Gastrocnemius medialis (tissue), 4 donors: Measurements from ENCODE around the gene PIPOX. TPM values are rescaled to one million over a fixed set of nuclear protein-coding genes. Genes with fewer than 3 reads are reported as not detected.

Experiments used
- ATAC-seq, 2 donors: fragments of 150-250 bp; one replicate each; pipeline ENCODE4 v1.9.1; 2016
- DNase-seq, 2 donors: peaks; one replicate each; pipeline ENCODE4 v3.0.0-alpha.2; 2019
- H3K27ac ChIP-seq, 4 donors: fragments of 200-600 bp; sonication (generic); 1 replicate in 1 of 4; 2 replicates in 3 of 4; pipeline ENCODE4 v1.5.1; 2016 to 2018; ENCODE audit warnings: mild to moderate bottlenecking in 2 of 4, moderate library complexity in 1 of 4
- H3K27me3 ChIP-seq, 3 donors: fragments of 200-600 bp; sonication (generic) in 2 of 3; 1 replicate in 1 of 3; 2 replicates in 2 of 3; pipeline versions ENCODE4 v1.5.1 to v1.6.0; 2016 to 2019; ENCODE audit warnings: mild to moderate bottlenecking in 1 of 3, moderate library complexity in 1 of 3
- H3K36me3 ChIP-seq, 2 donors: fragments of 200-600 bp; sonication (generic) in 1 of 2; one replicate each; pipeline ENCODE4 v1.5.1; 2017 to 2018
- H3K4me1 ChIP-seq, 2 donors: fragments of 200-600 bp; sonication (generic) in 1 of 2; one replicate each; pipeline ENCODE4 v1.5.1; 2016 to 2017; ENCODE audit warnings: mild to moderate bottlenecking in 2 of 2
- H3K4me3 ChIP-seq, 4 donors: fragments of 200-600 bp; sonication (generic) in 3 of 4; 1 replicate in 1 of 4; 2 replicates in 3 of 4; pipeline ENCODE4 v1.5.1; 2016 to 2019; ENCODE audit warnings: mild to moderate bottlenecking in 2 of 4
- H3K9me3 ChIP-seq, 3 donors: fragments of 200-600 bp; sonication (generic) in 2 of 3; 1 replicate in 1 of 3; 2 replicates in 2 of 3; pipeline ENCODE4 v1.5.1; 2016 to 2019
- CTCF ChIP-seq, 5 experiments: fragments of 450-650 bp in 3 of 5; fragments of 200-600 bp in 2 of 5; sonication (generic) in 2 of 5; IDR thresholded peaks in 4 of 5; conservative IDR thresholded peaks in 1 of 5; 1 replicate in 4 of 5; 2 replicates in 1 of 5; pipeline ENCODE4 v1.5.1; 2016 to 2019; ENCODE audit warnings: antibody characterized with exemption in 5 of 5, mild to moderate bottlenecking in 3 of 5, moderate library complexity in 3 of 5
- POLR2A ChIP-seq, 2 donors: fragments of 450-650 bp; IDR thresholded peaks; one replicate each; pipeline ENCODE4 v1.6.1; 2017; ENCODE audit warnings: antibody characterized with exemption in 2 of 2, mild to moderate bottlenecking in 2 of 2, moderate library complexity in 2 of 2
- in situ Hi-C, 4 donors: fragments of 200-750 bp; cut with MboI; loops; one replicate each; pipeline versions ENCODE4 v1.15.0 to v1.8.0; 2017; ENCODE audit warnings: low sequenced_read_pairs in 4 of 4
- intact Hi-C: fragments of 100-400 bp; cut with DNase I; formaldehyde crosslinking; loops from one replicate; pipeline ENCODE4 v1.15.1; 2023; ENCODE audit warnings: low total_unique reads
- total RNA-seq, 4 donors: library from RNA; depleted of rRNA; stranded (reverse); fragments of >200 nt; gene quantifications; one replicate each; pipeline versions ENCODE4 v1.1.0 to v1.2.3, GENCODE V29; 2016

The PIPOX gene
- total RNA-seq, 4 donors from 2014 or later = 0.42 to 2.4 (median 1.1) TPM

- Histone ChIP-seq H3K36me3 (no peaks in the 10 kb centered on the region), H3K4me1 (peaks cover 0 to 11% of the 10 kb centered on the region in 2 donors), H3K4me3 (no peak overlapping the region), H3K27me3 (no peaks in the 10 kb centered on the region), H3K27ac (no peak overlapping the region), H3K9me3 (no peaks in the 10 kb centered on the region)
- no peak for ATAC-seq
- in situ Hi-C loops (no loop called here), intact Hi-C loops (no loop called here)
- DNase-seq = no peak
- TF ChIP-seq CTCF (IDR thresholded peaks at IDR 0.05 in 4 of 5, conservative IDR thresholded peaks at IDR 0.05 in 1 of 5) (no peak), POLR2A (IDR thresholded peaks at IDR 0.05) (no peak)
Observed at GRCh38 chr17:29063992-29064391, 21.1 kb downstream of the PIPOX start.

- no peak for DNase-seq
Observed at GRCh38 chr17:29066047-29066446, 23.1 kb downstream of the PIPOX start.

GRCh38 chr17:29066606-29067005 is 23.7 kb downstream of the PIPOX start:
- no peak for DNase-seq
- no peaks in the 10 kb centered on the region for H3K9me3 ChIP-seq
- H3K36me3 ChIP-seq = no peaks in the 10 kb centered on the region
- no peak for ATAC-seq
- in situ Hi-C loops = no loop called here
- H3K4me3 ChIP-seq = no peak overlapping the region
- intact Hi-C loops = no loop called here
- TF ChIP-seq POLR2A (IDR thresholded peaks at IDR 0.05) = no peak
- no peak for TF ChIP-seq CTCF (IDR thresholded peaks at IDR 0.05 in 4 of 5, conservative IDR thresholded peaks at IDR 0.05 in 1 of 5)
- no peaks in the 10 kb centered on the region for H3K27me3 ChIP-seq
- H3K4me1 ChIP-seq = peaks cover 0 to 4% of the 10 kb centered on the region in 2 donors
- H3K27ac ChIP-seq = no peak overlapping the region

More at GRCh38 chr17:29066047-29066446, 23.1 kb downstream of the PIPOX start:
- H3K36me3 ChIP-seq = no peaks in the 10 kb centered on the region
- H3K27me3 ChIP-seq = no peaks in the 10 kb centered on the region
- in situ Hi-C loops (no loop called here), intact Hi-C loops (no loop called here)
- TF ChIP-seq POLR2A (IDR thresholded peaks at IDR 0.05) (no peak), CTCF (IDR thresholded peaks at IDR 0.05 in 4 of 5, conservative IDR thresholded peaks at IDR 0.05 in 1 of 5) (no peak)
- no peak for ATAC-seq
- H3K4me1 ChIP-seq = peaks cover 0 to 8% of the 10 kb centered on the region in 2 donors
- H3K9me3 ChIP-seq = no peaks in the 10 kb centered on the region
- no peak overlapping the region for H3K27ac ChIP-seq
- H3K4me3 ChIP-seq = no peak overlapping the region

- DNase-seq (peak in 1 of 2 donors; percentile 34), ATAC-seq (peak in 1 of 2 donors; percentile 31)
- Histone ChIP-seq H3K27me3 (no peaks in the 10 kb centered on the region), H3K4me3 (no peak overlapping the region), H3K27ac (no peak overlapping the region), H3K9me3 (no peaks in the 10 kb centered on the region), H3K36me3 (peaks cover 0 to 8% of the 10 kb centered on the region in 2 donors), H3K4me1 (peaks cover 0 to 4% of the 10 kb centered on the region in 2 donors)
- TF ChIP-seq POLR2A (IDR thresholded peaks at IDR 0.05) (no peak), CTCF (IDR thresholded peaks at IDR 0.05 in 4 of 5, conservative IDR thresholded peaks at IDR 0.05 in 1 of 5) (no peak)
- intact Hi-C loops = no loop called here
- in situ Hi-C loops = no loop called here
Observed at GRCh38 chr17:29068818-29069217, 25.9 kb downstream of the PIPOX start.

- in situ Hi-C loops (no loop called here), intact Hi-C loops (no loop called here)
- Histone ChIP-seq H3K4me1 (peaks cover 0 to 4% of the 10 kb centered on the region in 2 donors), H3K27me3 (no peaks in the 10 kb centered on the region), H3K9me3 (no peaks in the 10 kb centered on the region), H3K27ac (peak overlapping the region in 1 of 4 donors; percentile 18), H3K36me3 (peaks cover 0 to 16% of the 10 kb centered on the region in 2 donors), H3K4me3 (no peak overlapping the region)
- ATAC-seq (peak; percentile 72 to 77), DNase-seq (peak in 1 of 2 donors; percentile 70)
- no peak for TF ChIP-seq POLR2A (IDR thresholded peaks at IDR 0.05)
- TF ChIP-seq CTCF (IDR thresholded peaks at IDR 0.05 in 4 of 5, conservative IDR thresholded peaks at IDR 0.05 in 1 of 5) = no peak
Observed at GRCh38 chr17:29069526-29070041, 26.6 kb downstream of the PIPOX start.
